ENCODE data around the gene SNX21.
A peak's percentile ranks its signal among the peaks of the same experiment; 100 is the strongest.

SNX21 gene

DNA sequence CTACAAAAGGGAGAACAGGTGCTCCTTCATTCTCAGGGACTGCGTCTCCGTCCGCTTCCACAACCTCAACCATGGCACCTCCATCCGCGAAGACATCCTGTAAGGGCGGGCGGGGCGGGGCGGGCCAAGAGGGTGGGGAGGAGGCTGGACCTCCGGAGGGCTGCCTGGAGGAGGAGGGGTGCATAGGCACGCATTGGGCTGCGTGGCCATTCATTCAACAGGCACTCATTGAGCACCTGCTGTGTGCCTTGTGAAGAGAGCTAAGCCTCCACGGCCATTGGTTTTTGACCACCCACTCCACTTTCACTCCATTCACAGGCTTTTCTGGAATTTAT is 24.2 kb downstream of the SNX21 start:
- H3K4me3 ChIP-seq (replicated peaks; ENCODE audit: low read depth, low read length), result peak overlapping the region; percentile 85
- no peak for DNase-seq (ENCODE audit: extremely low read depth, low read depth)
- TF ChIP-seq, protein P1, sequence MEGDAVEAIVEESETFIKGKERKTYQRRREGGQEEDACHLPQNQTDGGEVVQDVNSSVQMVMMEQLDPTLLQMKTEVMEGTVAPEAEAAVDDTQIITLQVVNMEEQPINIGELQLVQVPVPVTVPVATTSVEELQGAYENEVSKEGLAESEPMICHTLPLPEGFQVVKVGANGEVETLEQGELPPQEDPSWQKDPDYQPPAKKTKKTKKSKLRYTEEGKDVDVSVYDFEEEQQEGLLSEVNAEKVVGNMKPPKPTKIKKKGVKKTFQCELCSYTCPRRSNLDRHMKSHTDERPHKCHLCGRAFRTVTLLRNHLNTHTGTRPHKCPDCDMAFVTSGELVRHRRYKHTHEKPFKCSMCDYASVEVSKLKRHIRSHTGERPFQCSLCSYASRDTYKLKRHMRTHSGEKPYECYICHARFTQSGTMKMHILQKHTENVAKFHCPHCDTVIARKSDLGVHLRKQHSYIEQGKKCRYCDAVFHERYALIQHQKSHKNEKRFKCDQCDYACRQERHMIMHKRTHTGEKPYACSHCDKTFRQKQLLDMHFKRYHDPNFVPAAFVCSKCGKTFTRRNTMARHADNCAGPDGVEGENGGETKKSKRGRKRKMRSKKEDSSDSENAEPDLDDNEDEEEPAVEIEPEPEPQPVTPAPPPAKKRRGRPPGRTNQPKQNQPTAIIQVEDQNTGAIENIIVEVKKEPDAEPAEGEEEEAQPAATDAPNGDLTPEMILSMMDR (IDR thresholded peaks at IDR 0.05; ENCODE audit: low read depth, low read length, missing control alignments), result no peak

- TF ChIP-seq, protein P1 (IDR thresholded peaks at IDR 0.05; ENCODE audit: low read depth, low read length, missing control alignments), result no peak
- H3K4me3 ChIP-seq (replicated peaks; ENCODE audit: low read depth, low read length), result no peak overlapping the region
- DNase-seq (ENCODE audit: extremely low read depth, low read depth), result no peak
Observed at GRCh38 chr20:45859916-45860315, 26.3 kb downstream of the SNX21 start.

DNA sequence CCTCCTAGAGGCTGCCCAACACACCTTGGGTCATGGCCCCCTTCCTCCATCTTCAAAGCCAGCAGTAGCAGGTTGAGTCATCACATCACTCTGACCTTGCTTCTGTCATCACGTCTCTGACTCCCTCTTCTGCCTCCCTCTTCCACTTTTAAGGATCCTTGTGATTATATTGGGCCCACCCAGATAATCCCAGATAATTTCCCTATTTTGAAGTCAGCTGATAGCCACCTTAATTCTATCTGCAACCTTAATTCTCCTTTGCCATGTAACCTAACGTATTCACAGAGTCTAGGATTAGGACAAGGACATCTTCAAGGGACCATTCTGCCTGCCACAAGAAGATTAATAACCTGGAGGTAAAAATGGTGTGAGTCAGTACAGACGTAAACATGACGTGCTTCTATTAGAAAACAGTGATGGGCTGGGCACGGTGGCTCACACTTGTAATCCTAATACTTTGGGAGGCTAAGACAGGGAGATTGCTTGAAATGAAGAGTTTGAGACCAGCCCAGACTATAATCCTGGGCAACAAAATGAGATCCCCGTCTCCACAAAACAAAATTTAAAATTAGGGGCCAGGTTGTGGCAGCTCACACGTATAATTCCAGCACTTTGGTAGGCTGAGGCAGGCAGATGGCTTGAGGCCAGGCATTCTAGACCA is 27.1 kb downstream of the SNX21 start:
- TF ChIP-seq, protein P1 (IDR thresholded peaks at IDR 0.05; ENCODE audit: low read depth, low read length, missing control alignments), result no peak
- no peak for DNase-seq (ENCODE audit: extremely low read depth, low read depth)
- H3K4me3 ChIP-seq (replicated peaks; ENCODE audit: low read depth, low read length), result no peak overlapping the region

DNA sequence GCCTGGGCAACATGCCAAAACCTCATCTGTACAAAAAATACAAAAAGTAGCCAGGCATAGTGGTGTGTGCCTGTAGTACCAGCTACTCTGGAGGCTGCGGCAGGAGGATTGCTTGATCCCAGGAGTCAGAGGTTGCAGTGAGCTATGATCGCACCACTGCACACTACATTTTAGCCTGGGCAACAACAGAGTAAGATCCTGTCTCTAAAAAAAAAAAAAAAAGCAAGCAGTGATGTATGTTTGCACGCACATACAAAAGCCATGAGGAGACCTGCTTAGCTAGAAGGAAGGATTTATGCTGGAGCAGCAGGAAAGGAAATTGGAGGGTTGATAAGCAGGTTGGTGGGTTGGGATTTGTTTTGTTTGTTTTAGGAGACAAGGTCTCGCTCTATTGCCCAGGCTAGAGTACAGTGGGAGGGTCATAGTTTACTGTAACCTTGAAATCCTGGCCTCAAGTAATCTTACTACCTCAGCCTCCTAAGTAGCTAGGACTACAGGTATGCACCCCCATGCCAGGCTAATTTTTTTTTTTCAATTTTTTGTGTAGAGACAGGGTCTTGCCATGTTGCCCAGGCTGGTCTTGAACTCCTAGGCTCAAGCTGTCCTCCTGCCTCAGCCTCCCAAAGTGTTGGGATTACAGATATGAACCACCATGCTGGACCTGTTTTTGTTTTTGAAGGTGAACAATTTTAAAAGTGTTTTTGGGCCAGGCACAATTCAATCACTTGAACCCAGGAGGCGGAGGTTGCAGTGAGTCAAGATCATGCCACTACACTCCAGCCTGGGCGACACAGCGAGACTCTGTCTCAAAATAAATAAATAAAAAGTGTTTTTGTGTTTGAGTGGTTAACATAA is 27.8 kb downstream of the SNX21 start:
- no peak for DNase-seq (ENCODE audit: extremely low read depth, low read depth)
- no peak overlapping the region for H3K4me3 ChIP-seq (replicated peaks; ENCODE audit: low read depth, low read length)
- TF ChIP-seq, protein P1 (IDR thresholded peaks at IDR 0.05; ENCODE audit: low read depth, low read length, missing control alignments), result no peak

- TF ChIP-seq, protein P1 (IDR thresholded peaks at IDR 0.05; ENCODE audit: low read depth, low read length, missing control alignments), result no peak
- no peak overlapping the region for H3K4me3 ChIP-seq (replicated peaks; ENCODE audit: low read depth, low read length)
- no peak for DNase-seq (ENCODE audit: extremely low read depth, low read depth)
Observed at GRCh38 chr20:45863543-45864470, 30.2 kb downstream of the SNX21 start.

- H3K4me3 ChIP-seq (replicated peaks; ENCODE audit: low read depth, low read length), result no peak overlapping the region
- no peak for DNase-seq (ENCODE audit: extremely low read depth, low read depth)
- TF ChIP-seq, protein P1 (IDR thresholded peaks at IDR 0.05; ENCODE audit: low read depth, low read length, missing control alignments), result no peak
Observed at GRCh38 chr20:45866454-45866853, 32.9 kb downstream of the SNX21 start.
